HUES64 (cell line): ENCODE results near the gene AHDC1.

Experiments used
- H3K27ac ChIP-seq: 2 replicates; pipeline ENCODE4 v1.7.0; 2013; ENCODE audit warnings: low read depth, low read length, inconsistent platforms
- H3K27me3 ChIP-seq: 2 replicates; pipeline ENCODE4 v1.6.1; 2013; ENCODE audit warnings: mild to moderate bottlenecking, low read length; ENCODE audit not compliant: insufficient read depth
- H3K36me3 ChIP-seq: 2 replicates; pipeline ENCODE4 v1.6.1; 2013; ENCODE audit warnings: mild to moderate bottlenecking, low read length; ENCODE audit not compliant: insufficient read depth
- H3K4me1 ChIP-seq: 2 replicates; pipeline ENCODE4 v1.6.1; 2013; ENCODE audit warnings: mild to moderate bottlenecking, low read length, moderate library complexity; ENCODE audit not compliant: insufficient read depth
- H3K4me3 ChIP-seq: 2 replicates; pipeline ENCODE4 v1.5.1; 2013; ENCODE audit warnings: mild to moderate bottlenecking, low read length, moderate library complexity
- H3K9ac ChIP-seq: 2 replicates; pipeline ENCODE4 v1.6.1; 2013; ENCODE audit warnings: mild to moderate bottlenecking, low read depth, low read length
- H3K9me3 ChIP-seq: 2 replicates; pipeline ENCODE4 v1.6.1; 2013; ENCODE audit warnings: low read depth, low read length; ENCODE audit not compliant: insufficient read depth
- WGBS: fragments of 150-250, 120-280 bp; methylation state at CpG from one replicate; pipeline ENCODE4 v1.1.7; 2013; ENCODE audit warnings: missing lambda C conversion rate; 5-methylcytosine and 5-hydroxymethylcytosine counted together

AHDC1 gene

DNA sequence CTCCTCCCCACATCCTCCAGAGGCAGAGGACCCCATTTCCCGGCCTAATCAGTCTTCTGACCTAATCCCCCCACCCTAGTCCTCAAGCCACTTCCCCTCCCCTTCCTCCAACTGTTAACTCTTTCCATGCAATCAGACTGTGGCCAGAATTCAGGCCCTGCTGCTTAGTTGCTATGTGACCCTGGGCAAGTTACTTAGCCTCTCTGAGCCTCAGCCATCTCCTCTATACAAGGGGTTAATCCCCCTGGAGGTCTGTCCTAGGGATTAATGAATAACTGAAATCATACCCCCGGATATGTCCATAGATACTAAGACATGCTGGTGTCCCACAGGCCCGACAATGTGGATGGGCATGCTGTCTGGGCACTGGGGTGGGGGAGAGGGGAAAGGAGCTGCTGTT lies 18.3 kb downstream of the AHDC1 start:
- H3K9me3 ChIP-seq, result no peaks in the 10 kb centered on the region
- no peak overlapping the region for H3K9ac ChIP-seq
- peaks cover 4% of the 10 kb centered on the region; the same call in 1 of the 2 replicates for H3K36me3 ChIP-seq
- H3K4me3 ChIP-seq, result no peak overlapping the region
- H3K27ac ChIP-seq, result no peak overlapping the region
- H3K27me3 ChIP-seq, result no peaks in the 10 kb centered on the region
- 90% methylated on average over 3 of the region's 3 CpGs for WGBS
- H3K4me1 ChIP-seq, result peaks cover 3% of the 10 kb centered on the region; the same call in 1 of the 2 replicates

DNA sequence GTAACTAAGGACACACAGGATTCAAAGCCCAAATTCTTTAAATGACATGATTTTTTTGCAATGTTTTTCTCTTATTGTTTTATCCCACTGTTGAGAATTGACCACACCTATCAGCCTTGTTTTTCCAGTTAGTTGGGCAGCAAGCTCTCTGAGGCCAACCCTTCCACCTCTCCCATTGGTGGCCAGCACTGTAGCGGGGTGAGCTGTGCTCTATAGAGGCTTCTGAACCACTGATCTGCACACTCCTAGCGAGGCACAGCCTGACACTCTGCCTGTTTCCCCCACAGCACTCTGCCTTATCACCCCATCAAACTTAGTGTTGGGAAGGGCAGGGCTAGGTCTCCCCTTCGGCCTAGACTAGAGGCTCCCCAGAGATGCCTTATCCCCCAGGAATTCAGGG lies 19.5 kb downstream of the AHDC1 start:
- Histone ChIP-seq H3K9me3 (no peaks in the 10 kb centered on the region), H3K9ac (no peak overlapping the region), H3K36me3 (peaks cover 4% of the 10 kb centered on the region; the same call in 1 of the 2 replicates), H3K4me1 (no peaks in the 10 kb centered on the region), H3K4me3 (no peak overlapping the region), H3K27ac (no peak overlapping the region), H3K27me3 (no peaks in the 10 kb centered on the region)
- WGBS, result 92% methylated on average over 3 of the region's 3 CpGs

DNA sequence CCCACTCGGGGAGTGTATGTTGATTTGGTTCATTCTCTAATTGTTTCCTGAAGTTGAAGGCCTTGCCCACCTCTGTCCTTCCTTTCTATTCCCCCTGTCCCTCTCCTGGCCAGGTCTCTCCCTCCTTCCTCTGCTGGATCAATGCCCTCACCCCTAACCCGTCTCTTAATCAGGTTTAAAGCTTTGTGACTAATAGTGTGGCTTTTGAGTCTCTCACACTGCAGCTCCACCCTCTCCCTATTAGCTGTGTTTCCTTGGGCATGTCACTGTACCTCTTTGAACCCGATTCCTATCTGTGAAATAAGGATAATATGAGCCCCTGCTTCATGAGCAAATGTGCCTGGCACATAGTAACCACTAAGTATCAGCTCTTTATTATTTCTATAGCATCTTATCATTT lies 20.5 kb downstream of the AHDC1 start:
- H3K4me3 ChIP-seq, result no peak overlapping the region
- 79% methylated on average over 3 of the region's 3 CpGs for WGBS
- peaks cover under 1% of the 10 kb centered on the region; the same call in 1 of the 2 replicates for H3K36me3 ChIP-seq
- H3K9ac ChIP-seq, result no peak overlapping the region
- H3K4me1 ChIP-seq, result no peaks in the 10 kb centered on the region
- H3K27ac ChIP-seq, result no peak overlapping the region
- H3K27me3 ChIP-seq, result no peaks in the 10 kb centered on the region
- H3K9me3 ChIP-seq, result no peaks in the 10 kb centered on the region

DNA sequence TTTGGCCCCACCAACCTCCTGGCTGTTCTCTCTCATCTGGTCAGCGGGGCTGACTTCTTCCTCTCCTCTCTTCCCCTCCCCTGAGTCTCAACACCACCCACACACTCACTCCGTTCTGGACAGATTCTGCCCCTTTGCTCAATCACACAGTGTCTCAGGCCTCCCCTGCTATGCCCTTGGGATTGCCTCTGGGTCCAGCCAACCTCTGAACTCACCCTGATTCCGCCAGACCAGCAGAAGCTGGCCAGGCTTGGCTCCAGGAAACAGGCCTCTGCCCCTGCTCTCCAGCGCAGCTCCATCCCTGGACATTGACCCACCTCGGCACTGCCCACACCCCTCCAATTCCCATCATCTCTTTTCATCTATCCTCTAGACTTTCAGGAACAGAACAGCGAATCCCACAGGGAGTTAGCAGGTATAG lies 22.1 kb downstream of the AHDC1 start:
- no peaks in the 10 kb centered on the region for H3K9me3 ChIP-seq
- WGBS, result 84% methylated on average over 6 of the region's 6 CpGs
- 0 out of 2 replicates have a peak, but pooled peaks cover 3% of the 10 kb centered on the region for H3K4me1 ChIP-seq
- H3K27ac ChIP-seq, result no peak overlapping the region
- H3K36me3 ChIP-seq, result no peaks in the 10 kb centered on the region
- no peak overlapping the region for H3K9ac ChIP-seq
- no peak overlapping the region for H3K4me3 ChIP-seq
- H3K27me3 ChIP-seq, result no peaks in the 10 kb centered on the region

DNA sequence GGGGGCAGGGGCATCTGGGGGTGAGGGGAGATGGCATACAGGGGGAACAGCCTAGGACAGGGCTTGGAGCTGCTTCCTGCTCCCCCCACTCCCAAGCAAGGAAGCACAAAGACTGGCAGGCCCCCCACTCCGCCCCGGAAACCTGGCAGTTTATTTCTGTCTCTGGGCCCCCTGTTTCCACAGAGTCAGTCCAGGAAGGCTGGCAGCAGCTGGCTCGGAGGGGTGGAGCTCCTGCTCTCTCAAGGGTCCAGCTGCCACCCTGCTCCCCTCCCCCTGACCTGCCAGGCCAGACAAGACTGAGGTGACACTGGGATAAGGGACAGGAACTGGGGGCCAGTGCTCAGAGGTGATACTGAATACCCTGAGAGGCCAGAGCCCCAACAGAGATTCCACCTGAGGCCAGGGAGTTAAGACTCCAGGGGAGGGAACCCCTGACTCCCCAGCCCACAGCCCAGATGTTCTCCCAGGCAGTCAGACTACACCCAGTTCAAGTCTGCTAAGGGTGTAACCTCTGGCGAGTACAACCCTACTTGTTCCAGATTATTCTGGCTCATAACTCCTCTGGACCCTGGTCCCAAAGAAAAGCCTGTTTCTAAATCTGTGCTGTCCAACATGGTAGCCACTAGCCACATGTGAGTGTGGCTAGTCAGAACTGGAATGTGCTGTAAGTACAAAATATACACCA lies 26.3 kb downstream of the AHDC1 start:
- WGBS, result 89% methylated on average over 4 of the region's 4 CpGs
- H3K4me3 ChIP-seq, result no peak overlapping the region

DNA sequence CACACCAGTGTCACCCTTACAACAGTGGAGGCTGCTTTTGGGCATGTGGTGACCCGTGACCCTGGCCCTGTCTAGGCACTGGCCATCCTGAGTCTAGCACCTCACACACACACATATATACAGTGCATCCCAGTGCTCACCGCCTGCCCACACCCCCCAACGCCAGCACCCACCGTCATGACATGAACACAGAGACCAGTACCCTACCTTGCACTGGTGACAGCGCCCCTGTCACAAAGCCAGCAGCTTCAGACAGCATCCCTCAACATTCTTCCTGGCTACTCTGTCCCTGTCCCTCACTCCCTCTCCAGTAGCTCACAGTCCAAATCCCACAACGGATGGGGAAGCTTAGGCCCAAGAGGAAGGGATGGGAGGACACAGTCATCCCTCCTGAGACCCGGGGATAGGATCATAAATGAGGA lies 27.1 kb downstream of the AHDC1 start:
- Histone ChIP-seq H3K9ac (no peak overlapping the region), H3K36me3 (no peaks in the 10 kb centered on the region; the same call in 1 of the 2 replicates), H3K27ac (no peak overlapping the region), H3K4me3 (no peak overlapping the region), H3K27me3 (no peaks in the 10 kb centered on the region), H3K9me3 (no peaks in the 10 kb centered on the region), H3K4me1 (peaks cover 40% of the 10 kb centered on the region)
- WGBS, result 79% methylated on average over 7 of the region's 7 CpGs

More for the DNA sequence above, 26.3 kb downstream of the AHDC1 start:
- H3K4me1 ChIP-seq, result peaks cover 32% of the 10 kb centered on the region
- no peaks in the 10 kb centered on the region for H3K27me3 ChIP-seq
- no peak overlapping the region for H3K9ac ChIP-seq
- H3K9me3 ChIP-seq, result no peaks in the 10 kb centered on the region
- H3K36me3 ChIP-seq, result no peaks in the 10 kb centered on the region; the same call in 1 of the 2 replicates
- H3K27ac ChIP-seq, result no peak overlapping the region

DNA sequence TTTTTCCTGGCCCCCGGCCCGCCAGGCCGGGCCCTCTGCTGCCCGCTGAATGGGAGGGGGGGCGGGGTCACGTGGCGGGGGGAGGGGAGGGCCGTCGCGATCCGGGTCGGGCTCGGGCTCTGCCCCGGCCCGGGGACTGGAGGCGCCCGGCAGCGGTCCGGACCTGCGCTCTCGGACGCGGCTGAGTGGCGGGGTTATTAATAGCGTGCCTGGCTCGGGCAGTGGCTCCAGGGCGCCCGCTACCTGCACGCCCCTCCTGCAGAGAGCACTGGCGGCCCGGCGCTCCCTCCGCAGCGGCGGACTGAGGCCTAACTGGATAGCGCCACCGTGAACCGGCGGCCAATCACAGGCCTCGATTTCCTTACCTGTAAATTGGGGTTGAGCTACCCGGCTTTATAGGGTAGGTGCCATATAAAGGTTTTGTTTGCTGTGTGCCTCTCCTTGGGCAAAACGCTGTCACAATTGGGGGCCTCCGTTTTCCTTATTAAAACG lies 28.1 kb downstream of the AHDC1 start:
- Histone ChIP-seq H3K27me3 (no peaks in the 10 kb centered on the region), H3K4me1 (peaks cover 49% of the 10 kb centered on the region), H3K36me3 (no peaks in the 10 kb centered on the region; the same call in 1 of the 2 replicates), H3K9ac (peak overlapping the region; percentile 83), H3K9me3 (no peaks in the 10 kb centered on the region), H3K4me3 (peak overlapping the region; percentile 59), H3K27ac (peak overlapping the region; percentile 95; the same call in 1 of the 2 replicates)
- under 1% methylated on average over 44 of the region's 44 CpGs for WGBS

DNA sequence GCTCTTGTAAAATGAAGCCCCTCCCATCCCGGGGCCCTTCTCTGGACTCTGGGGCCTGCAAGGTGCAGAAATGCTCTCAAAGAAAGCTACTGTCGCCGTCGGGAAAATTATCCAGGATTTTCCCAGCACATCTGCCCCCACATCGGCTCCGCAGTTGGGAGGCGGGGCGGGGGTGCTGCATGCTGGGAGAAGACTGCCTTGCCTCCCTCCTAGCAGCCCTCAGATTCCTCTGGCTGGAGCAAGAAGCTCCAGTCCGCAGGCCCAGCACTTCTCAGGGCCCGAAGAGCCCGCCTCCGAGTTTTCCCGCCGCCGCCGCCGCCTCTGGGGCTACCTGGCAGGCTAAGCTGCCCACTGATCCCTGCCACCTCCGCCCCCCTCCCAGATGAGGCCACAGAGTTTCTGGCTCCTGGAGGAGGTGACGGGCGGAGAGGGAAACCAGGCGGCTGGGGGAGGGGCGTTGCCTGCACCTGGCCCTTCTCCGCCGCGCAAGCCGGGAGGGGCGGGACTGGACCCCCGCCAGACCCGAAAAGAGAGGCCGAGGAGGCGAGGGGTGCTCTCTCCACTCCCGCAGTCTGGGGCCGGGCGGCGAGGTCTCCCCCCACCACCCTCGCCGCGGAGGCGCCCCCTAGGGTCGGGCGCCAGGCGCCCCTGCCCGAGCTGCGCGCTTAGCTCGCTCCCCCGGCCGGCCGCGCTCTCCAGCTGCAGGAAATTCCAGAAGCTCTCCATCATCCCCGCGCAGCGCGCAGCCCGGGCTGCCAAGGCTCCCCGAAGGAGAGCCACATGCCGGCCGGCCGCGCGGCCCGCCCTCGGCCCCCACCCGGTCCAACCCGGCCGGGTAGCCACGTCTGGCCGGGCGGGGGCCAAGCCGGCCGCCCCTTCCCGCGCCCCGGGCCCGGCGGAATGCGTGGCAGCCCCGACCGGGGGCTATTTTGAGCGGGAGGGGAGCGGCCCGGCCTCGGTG lies 28.8 kb downstream of the AHDC1 start:
- peak overlapping the region; percentile 59 for H3K4me3 ChIP-seq
- H3K9ac ChIP-seq, result peak overlapping the region; percentile 83
- no peaks in the 10 kb centered on the region for H3K9me3 ChIP-seq
- H3K27ac ChIP-seq, result peak overlapping the region; percentile 95
- no peaks in the 10 kb centered on the region; the same call in 1 of the 2 replicates for H3K36me3 ChIP-seq
- WGBS, result 1% methylated on average over 83 of the region's 83 CpGs
- H3K4me1 ChIP-seq, result peaks cover 56% of the 10 kb centered on the region
- no peaks in the 10 kb centered on the region for H3K27me3 ChIP-seq

DNA sequence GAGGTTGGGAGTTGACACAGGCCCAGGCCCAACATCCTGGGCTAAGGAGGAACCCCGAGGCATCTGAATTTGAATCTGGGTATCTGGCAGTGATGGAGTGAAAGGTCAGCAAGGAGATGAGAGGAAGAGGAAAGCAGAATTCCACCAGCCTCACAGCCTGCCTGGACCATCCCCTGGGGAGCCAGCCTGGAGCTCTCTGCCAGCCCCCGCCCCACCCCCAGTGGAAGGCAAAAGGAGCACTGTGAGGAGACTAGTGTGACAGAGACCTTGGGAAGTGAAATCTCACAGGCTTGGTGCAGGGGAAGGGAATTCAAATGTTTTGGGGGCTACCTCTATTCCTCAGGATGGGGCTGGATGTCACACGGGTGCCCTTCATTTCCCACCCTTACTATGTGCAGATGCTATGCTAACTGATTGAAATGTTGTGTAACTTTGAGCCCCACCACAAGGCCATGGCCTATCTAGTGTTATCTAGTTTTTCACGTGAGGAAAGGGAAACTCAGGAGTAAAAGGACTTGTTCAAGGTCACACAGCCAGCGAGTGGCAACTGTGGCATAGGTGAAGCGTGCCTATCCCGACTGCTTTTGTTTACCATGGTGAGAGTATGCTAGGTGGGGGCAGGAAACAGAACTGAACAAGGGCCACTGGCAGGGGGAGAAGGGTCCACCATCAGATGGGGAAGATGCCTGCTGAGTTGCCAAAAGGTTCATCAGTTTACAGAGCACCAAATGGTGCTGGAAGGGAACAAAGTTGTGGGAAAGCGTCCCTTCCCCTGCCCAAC lies 29.8 kb downstream of the AHDC1 start:
- Histone ChIP-seq H3K27ac (peak overlapping the region; percentile 95), H3K36me3 (no peaks in the 10 kb centered on the region; the same call in 1 of the 2 replicates), H3K9me3 (no peaks in the 10 kb centered on the region), H3K4me1 (peaks cover 65% of the 10 kb centered on the region), H3K27me3 (no peaks in the 10 kb centered on the region), H3K4me3 (peak overlapping the region; percentile 59), H3K9ac (peak overlapping the region; percentile 83)
- WGBS, result 69% methylated on average over 8 of the region's 8 CpGs

DNA sequence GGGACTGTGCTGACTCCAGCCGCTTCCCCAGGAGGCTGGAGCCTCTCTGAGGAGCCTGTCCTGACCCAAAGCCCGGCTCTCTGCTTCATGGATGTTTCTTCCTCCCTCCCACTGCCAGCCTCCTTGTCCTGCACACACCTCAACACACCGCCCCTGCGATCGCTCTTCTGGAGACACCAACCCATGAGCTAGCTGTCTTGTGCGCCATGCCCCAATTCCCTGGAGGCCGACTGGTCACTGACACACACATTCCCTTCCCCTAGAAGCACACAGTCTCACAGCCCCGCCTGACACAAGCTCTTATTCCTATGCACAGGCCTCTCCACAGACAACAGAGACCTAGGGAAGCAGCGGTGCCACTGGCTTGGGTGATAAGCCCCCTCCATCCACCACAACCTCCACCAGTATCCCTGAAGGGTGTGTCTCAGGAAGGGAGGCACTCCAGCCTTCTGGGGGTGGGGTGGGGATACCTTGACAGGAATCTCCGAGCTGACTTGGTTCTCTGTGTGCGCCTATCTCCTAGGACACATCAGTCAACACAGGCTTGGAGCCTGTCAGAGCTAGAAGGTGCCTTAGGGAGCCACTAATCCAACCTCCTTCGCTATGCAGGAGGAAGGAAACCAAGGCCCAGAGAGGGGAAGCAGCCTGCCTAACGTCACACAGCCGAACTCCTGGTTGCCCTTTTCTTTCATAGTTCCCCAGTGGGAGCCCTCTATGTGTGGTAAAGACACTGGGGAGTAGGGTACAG lies 31.1 kb downstream of the AHDC1 start:
- no peaks in the 10 kb centered on the region for H3K27me3 ChIP-seq
- H3K4me1 ChIP-seq, result peaks cover 71% of the 10 kb centered on the region
- H3K9ac ChIP-seq, result peak overlapping the region; percentile 17; the same call in 1 of the 2 replicates
- H3K4me3 ChIP-seq, result peak overlapping the region; percentile 37; the same call in 1 of the 2 replicates
- no peaks in the 10 kb centered on the region; the same call in 1 of the 2 replicates for H3K36me3 ChIP-seq
- no peaks in the 10 kb centered on the region for H3K9me3 ChIP-seq
- peak overlapping the region; percentile 89 for H3K27ac ChIP-seq
- WGBS, result 57% methylated on average over 14 of the region's 14 CpGs
